Spleen (tissue), 7 donors: ENCODE measurements around the gene SYNGR4.

Experiments used
- POLR2AphosphoS5 ChIP-seq, 3 donors: sonication (generic); formaldehyde crosslinking; IDR thresholded peaks; one replicate each; pipeline ENCODE4 v1.5.1; 2017; ENCODE audit warnings: antibody characterized with exemption in 3 of 3
- TF ChIP-seq, protein P1 (sequence below), 11 experiments: fragments of 200-600 bp in 7 of 11; fragments of 450-650 bp in 4 of 11; sonication (generic) in 4 of 11; IDR thresholded peaks in 8 of 11; conservative IDR thresholded peaks in 3 of 11; 1 replicate in 7 of 11; 2 replicates in 4 of 11; pipeline versions ENCODE4 v1.4.0 to v1.8.0; 2016 to 2021; ENCODE audit warnings: antibody characterized with exemption in 11 of 11, inconsistent platforms in 4 of 11, mild to moderate bottlenecking in 1 of 11
- donor health status: DM: no; HTN: no; CAD: no; lungs with moderate emphysema.
- donor health status: DM: no; HTN: no; CAD: no.
- donor health status: DM: no; HTN: no; CAD: no.

DNA sequence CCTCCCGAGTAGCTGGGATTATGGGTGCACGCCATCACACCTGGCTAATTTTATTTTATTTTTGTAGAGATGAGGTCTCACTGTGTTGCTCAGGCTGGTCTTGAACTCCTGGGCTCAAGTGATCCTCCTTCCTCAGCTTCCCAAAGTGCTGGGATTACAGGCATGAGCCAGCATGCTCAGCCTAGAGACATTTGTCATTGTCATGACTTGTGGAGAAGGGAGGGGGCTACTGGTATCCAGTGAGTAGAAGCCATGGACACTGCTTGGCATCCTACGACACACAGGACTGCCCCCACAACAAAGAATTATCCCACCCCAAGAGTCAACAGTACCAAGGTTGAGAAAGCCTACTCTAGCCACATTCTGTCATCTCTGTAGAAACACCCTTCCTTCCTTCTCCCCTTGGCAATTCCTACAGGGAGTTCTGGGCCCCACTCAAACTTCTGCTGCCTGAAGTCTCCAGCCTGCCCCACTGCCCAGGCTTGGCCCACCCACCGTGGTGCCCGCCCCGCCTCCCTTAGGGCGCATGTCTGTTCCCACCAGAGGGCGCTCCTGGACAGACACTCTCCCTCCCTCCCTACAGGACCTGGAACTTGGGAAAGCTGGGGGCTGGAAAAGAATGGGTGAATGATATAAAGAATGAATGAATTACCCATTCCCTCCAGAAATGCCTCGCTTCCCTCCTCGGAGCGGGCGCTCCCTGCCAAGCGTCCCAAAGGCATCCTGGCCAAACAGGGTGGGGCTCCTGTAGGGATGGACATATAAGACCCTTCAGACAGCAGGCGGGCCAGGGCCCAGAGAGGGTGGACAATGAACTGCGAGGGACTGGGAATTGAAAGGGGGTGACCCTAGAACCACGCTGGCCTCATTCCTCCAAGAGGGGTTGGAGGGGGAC is 44.3 kb upstream of the SYNGR4 start:
- TF ChIP-seq, protein P1, sequence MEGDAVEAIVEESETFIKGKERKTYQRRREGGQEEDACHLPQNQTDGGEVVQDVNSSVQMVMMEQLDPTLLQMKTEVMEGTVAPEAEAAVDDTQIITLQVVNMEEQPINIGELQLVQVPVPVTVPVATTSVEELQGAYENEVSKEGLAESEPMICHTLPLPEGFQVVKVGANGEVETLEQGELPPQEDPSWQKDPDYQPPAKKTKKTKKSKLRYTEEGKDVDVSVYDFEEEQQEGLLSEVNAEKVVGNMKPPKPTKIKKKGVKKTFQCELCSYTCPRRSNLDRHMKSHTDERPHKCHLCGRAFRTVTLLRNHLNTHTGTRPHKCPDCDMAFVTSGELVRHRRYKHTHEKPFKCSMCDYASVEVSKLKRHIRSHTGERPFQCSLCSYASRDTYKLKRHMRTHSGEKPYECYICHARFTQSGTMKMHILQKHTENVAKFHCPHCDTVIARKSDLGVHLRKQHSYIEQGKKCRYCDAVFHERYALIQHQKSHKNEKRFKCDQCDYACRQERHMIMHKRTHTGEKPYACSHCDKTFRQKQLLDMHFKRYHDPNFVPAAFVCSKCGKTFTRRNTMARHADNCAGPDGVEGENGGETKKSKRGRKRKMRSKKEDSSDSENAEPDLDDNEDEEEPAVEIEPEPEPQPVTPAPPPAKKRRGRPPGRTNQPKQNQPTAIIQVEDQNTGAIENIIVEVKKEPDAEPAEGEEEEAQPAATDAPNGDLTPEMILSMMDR (IDR thresholded peaks at IDR 0.05 in 8 of 11, conservative IDR thresholded peaks at IDR 0.05 in 3 of 11) = peak; percentile 82 to 97 (median 92)
- TF ChIP-seq POLR2AphosphoS5 (IDR thresholded peaks at IDR 0.05) = peak; percentile 40 to 57 (median 55)
